ENCODE measurements around the gene SIGLEC6.

Gene SIGLEC6

DNA sequence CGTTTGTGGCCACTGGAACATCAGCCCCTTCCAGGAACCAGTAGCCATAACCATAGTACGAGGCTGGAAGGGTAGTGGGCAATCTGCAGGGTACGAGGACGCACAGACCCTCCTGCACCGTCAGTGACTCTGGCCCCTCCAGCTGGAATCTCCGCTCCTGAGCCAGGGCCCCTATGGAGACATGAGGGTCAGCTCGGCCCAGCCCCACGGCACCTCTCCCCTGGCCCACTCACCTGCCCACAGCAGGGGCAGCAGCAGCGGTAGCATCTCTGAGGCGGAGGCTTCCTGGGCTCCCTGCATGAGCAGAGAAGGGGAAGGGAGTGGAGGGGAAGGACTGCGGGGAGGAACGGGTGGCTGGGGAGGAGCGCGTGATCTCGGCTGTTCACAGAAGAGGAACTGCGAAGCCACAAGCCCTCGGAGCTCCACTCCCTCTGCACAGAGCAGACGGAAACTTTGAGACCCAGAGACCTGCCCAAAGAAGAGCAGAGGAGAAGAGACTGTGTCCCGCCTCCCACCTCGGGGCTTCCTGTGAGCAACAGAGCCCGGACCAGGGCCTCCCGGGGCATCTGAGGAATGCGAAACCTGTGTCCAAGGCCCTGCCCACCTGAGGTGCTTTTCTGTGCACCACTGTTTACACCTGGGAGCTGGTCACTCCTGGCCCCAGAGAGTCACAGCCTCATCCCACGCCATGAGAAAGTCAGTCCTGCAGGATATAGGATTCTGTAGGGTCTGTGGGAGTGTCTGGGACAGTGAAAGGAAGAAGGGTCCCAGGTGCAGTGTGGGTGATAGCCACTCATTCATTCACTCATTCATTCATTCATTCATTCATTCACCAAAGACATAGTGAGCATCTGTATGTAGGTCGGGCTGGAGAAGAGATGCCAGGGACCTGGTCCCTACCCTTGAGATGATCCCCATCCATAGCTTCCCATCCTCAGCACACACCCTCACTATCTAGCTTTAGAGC is at the start of gene SIGLEC6:
Gene SIGLEC6, minus strand, starts transcription at position 322 of the 967 bp plus-strand sequence. Its CDS starts 22 bp downstream, at position 300.
- DNase-seq, result no peak

DNA sequence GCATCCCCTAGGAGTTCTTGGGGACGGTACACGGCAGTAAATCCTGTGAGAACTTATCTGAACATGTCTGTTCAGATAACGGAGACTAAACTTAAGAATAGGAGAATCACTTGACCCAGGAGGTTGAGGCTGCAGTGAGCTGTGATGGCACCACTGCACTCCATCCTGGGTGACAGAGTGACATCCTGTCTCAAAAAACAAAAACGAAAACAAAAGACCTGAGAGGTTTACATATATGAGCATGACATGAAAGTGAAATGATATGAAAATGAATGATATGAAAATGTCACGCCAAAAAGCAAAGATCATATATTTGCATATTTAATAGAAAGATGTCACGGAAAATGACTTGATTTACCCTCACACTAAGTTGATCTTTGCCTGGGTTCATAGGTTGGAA is 45.4 kb upstream of the SIGLEC6 start:
- no peak for DNase-seq

DNA sequence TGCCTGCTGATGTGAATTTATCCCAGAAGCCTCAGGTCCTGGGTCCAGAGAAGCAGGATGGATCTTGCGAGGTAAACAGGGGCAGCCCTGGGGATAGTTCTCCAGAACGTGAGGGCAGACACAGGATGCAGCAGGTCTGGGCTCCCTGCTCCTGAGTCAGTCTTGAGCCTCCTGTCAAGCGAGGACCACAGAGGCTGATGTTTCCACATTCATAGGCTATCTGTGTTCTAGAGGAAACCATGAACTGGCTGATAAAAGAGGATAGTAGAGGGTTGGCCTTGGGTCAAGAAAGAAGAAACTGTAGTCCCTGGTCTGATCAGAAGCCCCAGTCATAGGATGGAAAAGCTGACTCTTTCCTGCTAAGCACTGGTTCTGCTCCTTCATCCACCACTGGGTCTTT is 41.9 kb upstream of the SIGLEC6 start:
- DNase-seq, result no peak

DNA sequence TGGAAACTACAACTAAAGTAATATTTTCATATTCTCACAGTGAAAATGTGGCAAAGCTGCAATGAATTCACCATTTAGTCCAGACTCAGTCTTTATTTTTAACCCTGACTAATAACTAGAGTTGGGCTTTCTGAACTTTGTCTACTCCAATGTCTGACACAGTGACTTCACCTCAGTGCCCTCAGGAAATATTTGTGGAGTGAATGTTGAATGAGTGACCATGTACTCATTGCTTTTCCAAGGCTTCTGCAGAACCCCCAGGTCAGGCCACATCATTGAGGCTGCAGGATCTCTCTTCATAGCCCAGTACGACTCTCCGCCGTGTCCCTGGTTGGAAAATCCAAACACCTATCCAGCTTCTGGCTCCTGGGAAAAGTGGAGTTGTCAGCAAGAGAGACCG is 41.4 kb upstream of the SIGLEC6 start:
- no peak for DNase-seq

DNA sequence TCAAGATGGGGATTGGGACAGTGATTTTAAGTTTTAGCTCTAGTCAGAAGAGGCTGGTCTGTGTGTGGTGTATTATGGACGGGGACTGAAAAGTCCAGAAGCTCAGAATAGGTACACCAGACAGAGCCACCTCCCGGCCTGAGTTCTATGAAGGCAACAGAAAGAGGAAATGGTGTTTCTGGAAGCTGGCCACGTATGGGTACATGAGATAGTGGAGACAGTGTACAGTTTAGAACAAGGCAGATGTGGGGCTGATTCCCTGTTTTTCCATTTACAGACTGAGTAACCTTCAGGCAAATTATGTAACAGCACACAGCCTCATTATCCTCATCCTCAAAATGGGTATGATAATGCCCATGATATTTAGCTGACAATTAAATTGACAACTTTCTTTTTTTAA is 40.9 kb upstream of the SIGLEC6 start:
- DNase-seq, result no peak

GRCh38 chr19:51571599-51571998 is 40.1 kb upstream of the SIGLEC6 start:
- no peak for DNase-seq

DNA sequence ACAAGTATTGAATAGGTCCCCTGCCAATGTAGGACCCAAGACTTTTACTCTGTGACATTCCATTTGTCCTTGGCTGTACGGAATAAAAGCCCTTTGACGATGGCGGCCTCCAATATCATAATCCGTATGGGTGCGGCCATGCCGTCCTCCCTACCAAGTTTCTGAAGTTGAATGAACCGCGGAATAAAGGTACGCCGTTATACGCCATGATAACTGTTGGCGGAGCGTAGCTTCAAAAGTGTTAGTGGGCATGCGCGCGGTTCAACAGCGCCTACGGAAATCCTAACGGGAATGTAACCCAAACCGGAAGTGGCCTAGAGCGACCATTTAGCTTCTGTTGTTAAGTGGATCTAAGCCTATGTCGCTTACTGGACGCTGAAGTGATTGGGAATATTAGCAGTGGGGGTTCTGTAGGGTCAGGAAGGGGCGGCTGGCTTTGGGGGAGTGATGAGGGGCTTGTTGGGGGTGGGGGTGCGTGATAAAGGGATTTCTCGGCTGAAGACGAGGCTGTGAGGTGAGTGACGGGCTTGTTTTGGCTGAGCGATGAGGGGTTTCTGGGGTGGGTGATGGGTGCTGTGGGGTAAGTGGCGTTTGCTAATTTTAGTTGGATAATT is 39.6 kb upstream of the SIGLEC6 start, which contains the start of gene ZNF175:
Gene ZNF175, plus strand, starts transcription at position 322 of the 614 bp plus-strand sequence. CDS start 2,047 bp downstream, outside the sequence.
- peak; percentile 84 to 89 for DNase-seq

GRCh38 chr19:51568456-51568855 is 37.0 kb upstream of the SIGLEC6 start:
- DNase-seq, result no peak

GRCh38 chr19:51567583-51567982 is 36.1 kb upstream of the SIGLEC6 start:
- DNase-seq, result no peak

- no peak for DNase-seq
Observed at GRCh38 chr19:51566489-51567100, 35.1 kb upstream of the SIGLEC6 start.

GRCh38 chr19:51565583-51565982 is 34.1 kb upstream of the SIGLEC6 start:
- no peak for DNase-seq

GRCh38 chr19:51564791-51565190 is 33.3 kb upstream of the SIGLEC6 start:
- no peak for DNase-seq

- no peak for DNase-seq
Observed at GRCh38 chr19:51560339-51560738, 28.9 kb upstream of the SIGLEC6 start.

GRCh38 chr19:51559240-51559639 is 27.8 kb upstream of the SIGLEC6 start:
- DNase-seq, result no peak

GRCh38 chr19:51552996-51553725 is 21.7 kb upstream of the SIGLEC6 start:
- DNase-seq, result peak in 1 of 2 experiments; percentile 13

GRCh38 chr19:51552608-51552995 is 21.1 kb upstream of the SIGLEC6 start:
- DNase-seq, result no peak

DNA sequence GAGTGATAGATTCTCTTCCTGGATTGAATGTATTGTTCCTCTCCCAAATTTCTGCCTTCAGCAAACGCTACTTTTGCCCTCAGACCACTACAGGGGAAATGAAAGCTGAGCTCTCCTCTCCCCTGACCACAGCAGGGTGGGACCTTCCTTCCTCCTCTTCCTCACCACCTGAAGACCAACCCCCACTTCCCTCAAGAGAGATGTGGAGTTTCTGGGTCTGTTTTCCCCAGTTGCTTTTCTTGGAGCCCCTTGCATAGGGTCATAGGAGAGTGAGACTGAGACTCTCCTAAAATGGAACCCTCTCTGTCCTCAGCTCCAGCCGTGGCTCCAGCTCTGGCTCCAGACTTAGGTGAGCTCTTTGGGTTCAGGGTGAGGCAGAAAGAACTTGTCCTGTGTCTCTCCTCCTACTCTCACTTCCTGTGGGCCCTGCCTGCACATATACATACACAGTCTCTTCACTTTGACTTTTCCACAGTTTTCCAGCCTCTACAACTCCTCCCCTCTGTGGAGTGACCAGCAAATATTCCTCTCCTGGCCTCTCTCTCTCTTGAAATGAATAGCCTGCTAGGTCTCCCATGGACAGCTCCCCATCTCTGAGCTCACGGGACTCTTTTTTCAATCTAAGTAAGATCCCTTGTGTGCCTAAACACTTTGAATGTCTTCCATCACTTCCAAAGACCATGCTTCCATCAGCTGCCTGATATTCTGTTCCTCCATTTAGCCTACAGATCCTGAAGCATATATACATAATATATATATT is 20.4 kb upstream of the SIGLEC6 start:
- no peak for DNase-seq

DNA sequence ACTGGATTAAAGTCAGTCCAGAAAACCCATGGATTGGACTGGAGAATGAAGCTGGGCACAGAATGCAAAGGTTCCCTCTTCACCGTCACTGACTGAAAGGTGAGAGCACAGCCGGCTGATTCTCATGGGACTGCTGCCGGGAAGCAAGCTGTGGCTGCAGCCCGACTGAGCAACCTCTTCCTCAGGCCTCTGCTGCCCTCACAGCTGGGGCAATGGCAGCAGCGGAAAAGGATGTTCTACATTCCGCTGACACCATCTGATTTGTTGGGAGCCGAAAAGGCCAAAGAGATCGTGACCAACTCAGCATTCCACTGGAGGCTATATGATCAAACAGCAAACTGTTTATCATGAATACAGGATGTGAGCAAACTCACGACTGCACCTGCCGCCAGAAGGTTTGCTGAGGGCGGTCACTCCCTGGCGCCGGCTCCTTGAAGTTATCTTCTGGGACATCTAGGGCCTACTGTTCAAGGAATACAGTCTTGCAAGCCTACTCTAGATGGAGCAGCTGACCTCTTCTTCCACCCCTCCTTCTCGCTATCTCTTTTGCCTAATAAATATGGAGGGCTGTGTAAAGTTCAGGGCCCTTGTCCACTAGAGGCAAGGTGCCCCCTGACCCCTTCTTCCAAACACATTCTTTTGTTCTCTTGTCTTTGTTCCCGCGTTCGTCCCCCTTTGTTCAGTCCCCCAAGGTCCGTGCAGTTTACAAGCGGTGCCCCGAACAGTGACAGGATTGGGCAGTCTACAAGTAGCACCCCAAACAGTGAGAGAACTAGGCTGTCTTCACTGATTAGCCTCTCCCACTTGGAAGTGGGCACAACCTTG is 19.6 kb upstream of the SIGLEC6 start:
- DNase-seq, result no peak

DNA sequence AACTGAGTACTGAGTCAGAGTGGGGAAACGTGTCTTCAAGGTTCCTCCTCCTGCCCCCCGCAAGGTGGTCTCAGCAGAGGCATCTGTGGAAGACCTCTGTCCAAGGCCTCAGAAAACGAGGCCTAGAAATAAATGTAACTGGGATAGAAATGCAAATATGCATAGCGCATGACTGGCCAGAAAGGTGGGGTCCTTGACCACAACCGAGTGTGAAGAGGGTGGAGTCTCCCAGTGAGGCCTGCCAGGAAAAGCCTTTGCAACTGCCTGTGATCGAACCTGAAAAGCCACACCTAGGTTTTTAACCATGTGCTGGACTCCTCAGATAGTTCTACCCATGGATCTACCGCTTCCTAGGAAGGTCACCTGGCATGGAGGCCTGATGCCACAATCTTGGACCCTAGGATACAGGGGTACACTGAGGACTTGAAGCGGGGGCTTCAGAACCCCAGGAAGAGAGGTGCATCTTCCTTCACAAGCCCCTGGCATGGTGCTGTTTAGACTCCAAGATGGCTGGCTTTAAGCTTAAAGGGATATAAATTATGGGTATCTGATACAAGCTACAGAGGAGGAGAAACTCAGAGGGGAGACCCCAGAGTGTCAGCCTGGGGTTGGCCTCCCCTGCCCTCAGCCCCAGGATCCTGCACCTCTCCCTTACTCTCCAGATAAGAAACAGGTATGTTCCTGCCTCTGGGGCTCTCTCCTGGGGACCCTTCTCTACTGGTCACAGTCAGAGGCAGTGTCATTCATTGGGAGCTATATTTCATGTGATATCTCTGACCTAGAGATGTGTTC is 18.3 kb upstream of the SIGLEC6 start:
- DNase-seq, result no peak

GRCh38 chr19:51548891-51549305 is 17.4 kb upstream of the SIGLEC6 start:
- no peak for DNase-seq

All from activated CD4-positive, alpha-beta T cell treated with anti-CD3 and anti-CD28 coated beads, Interleukin-2, amount 50 U/mL, for 4 hours (primary cell).